ENCODE data around the gene TPST2.

DNA sequence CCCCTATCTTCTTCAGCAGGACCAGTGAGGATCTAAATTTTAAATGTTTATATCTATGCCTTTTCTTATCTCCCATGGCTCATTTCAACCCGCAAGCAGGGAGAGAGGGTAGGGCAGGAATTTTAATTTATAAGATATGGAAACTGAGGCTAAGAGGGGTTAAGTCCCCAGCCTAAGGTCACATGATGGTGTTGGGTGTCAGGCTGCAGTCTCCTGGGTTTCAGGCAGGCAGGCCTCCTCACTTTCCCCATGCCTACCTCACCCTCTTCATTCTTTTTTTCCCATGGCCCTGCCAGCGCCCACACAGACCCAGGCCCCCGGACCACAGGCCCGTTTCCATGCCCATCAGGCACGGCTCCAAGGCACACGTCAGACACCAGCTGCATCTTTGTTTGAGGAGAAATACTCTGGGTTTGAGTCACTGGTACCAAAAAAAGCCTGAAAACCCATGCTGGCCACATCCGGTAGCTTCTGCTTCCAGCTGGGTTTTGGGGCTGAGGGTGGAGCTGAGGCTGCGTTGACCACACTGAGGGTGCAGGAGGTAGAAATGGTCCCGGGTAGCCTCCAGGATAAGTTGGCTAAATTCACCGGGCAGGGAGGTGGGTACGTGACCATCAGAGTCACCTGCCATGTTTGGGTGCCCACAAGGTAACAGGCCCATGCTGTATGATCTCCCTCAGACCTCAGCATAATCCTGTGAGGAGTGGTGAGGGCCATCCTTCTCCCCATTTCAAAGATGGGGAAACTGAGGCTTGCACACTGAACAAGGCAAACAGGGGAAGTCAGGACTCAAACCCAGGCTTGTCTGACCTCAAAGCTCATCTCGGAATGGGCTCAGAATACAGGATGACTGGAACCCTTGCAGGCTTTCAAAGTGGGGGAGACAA is 20.4 kb upstream of the TPST2 start:
- TF ChIP-seq POLR2A (IDR thresholded peaks at IDR 0.05; ENCODE audit: low read length) (no peak), EP300 (IDR thresholded peaks at IDR 0.05) (no peak), ZFP36 (IDR thresholded peaks at IDR 0.05; ENCODE audit: borderline replicate concordance, partially characterized antibody) (no peak), KDM1A (IDR thresholded peaks at IDR 0.05; ENCODE audit: low read depth) (no peak), SMC3 (IDR thresholded peaks at IDR 0.05) (no peak), EHMT2 (IDR thresholded peaks at IDR 0.05; ENCODE audit: low read depth) (no peak), ESRRA (IDR thresholded peaks at IDR 0.05; ENCODE audit: borderline replicate concordance, low read length) (no peak), RAD21 (conservative IDR thresholded peaks at IDR 0.05 in 1 of 2, IDR thresholded peaks at IDR 0.05 in 1 of 2) (no peak), POLR2AphosphoS2 (conservative IDR thresholded peaks at IDR 0.05; ENCODE audit: low read length) (no peak), CHD2 (IDR thresholded peaks at IDR 0.05; ENCODE audit: low read length, partially characterized antibody) (no peak), MAX (IDR thresholded peaks at IDR 0.05) (no peak), BCL3 (IDR thresholded peaks at IDR 0.05) (no peak)
- TF ChIP-seq, protein P1, sequence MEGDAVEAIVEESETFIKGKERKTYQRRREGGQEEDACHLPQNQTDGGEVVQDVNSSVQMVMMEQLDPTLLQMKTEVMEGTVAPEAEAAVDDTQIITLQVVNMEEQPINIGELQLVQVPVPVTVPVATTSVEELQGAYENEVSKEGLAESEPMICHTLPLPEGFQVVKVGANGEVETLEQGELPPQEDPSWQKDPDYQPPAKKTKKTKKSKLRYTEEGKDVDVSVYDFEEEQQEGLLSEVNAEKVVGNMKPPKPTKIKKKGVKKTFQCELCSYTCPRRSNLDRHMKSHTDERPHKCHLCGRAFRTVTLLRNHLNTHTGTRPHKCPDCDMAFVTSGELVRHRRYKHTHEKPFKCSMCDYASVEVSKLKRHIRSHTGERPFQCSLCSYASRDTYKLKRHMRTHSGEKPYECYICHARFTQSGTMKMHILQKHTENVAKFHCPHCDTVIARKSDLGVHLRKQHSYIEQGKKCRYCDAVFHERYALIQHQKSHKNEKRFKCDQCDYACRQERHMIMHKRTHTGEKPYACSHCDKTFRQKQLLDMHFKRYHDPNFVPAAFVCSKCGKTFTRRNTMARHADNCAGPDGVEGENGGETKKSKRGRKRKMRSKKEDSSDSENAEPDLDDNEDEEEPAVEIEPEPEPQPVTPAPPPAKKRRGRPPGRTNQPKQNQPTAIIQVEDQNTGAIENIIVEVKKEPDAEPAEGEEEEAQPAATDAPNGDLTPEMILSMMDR (IDR thresholded peaks at IDR 0.05): no peak
